Esophagus muscularis mucosa (tissue), 3 donors: Measurements from ENCODE around the gene HERC4.

Experiments
- CTCF ChIP-seq, 3 experiments: fragments of 200-600 bp in 2 of 3; fragments of 450-650 bp in 1 of 3; sonication (generic) in 2 of 3; IDR thresholded peaks; one replicate each; pipeline ENCODE4 v1.5.1; 2017 to 2019; ENCODE audit warnings: antibody characterized with exemption in 3 of 3, mild to moderate bottlenecking in 2 of 3, moderate library complexity in 1 of 3
- POLR2AphosphoS5 ChIP-seq, 2 donors: sonication (generic); formaldehyde crosslinking; IDR thresholded peaks; one replicate each; pipeline ENCODE4 v1.6.1; 2017; ENCODE audit warnings: antibody characterized with exemption in 2 of 2

- no peak for TF ChIP-seq CTCF (IDR thresholded peaks at IDR 0.05)
- no peak for TF ChIP-seq POLR2AphosphoS5 (IDR thresholded peaks at IDR 0.05)
These were observed 33.0 kb upstream of the HERC4 start for GRCh38 chr10:68108051-68108450.
